Neural crest cell (in vitro differentiated cells): ENCODE measurements around the gene SAP30BP. TPM values are rescaled to one million over a fixed set of nuclear protein-coding genes. Genes with fewer than 3 reads are reported as not detected.

Experiments
- DNase-seq: peaks from one replicate; pipeline ENCODE4 v3.0.0; 2021; ENCODE audit warnings: low read depth, mixed read lengths, low spot score
- H3K27ac Mint-ChIP-seq: one replicate; pipeline ENCODE4 v1.8.0; 2021; ENCODE audit warnings: mild to moderate bottlenecking, mixed read lengths; ENCODE audit not compliant: unreplicated experiment
- H3K27me3 Mint-ChIP-seq: 2 replicates; pipeline ENCODE4 v1.8.0; 2021; ENCODE audit warnings: low read depth, mild to moderate bottlenecking, mixed read lengths
- H3K36me3 Mint-ChIP-seq: 2 replicates; pipeline ENCODE4 v1.8.0; 2021; ENCODE audit warnings: low read depth, mild to moderate bottlenecking, mixed read lengths
- H3K4me1 Mint-ChIP-seq: 2 replicates; pipeline ENCODE4 v1.8.0; 2021; ENCODE audit warnings: mixed read lengths
- H3K4me3 Mint-ChIP-seq: one replicate; pipeline ENCODE4 v1.8.0; 2021; ENCODE audit warnings: mild to moderate bottlenecking, mixed read lengths
- H3K9me3 Mint-ChIP-seq: 2 replicates; pipeline ENCODE4 v1.8.0; 2021; ENCODE audit warnings: mixed read lengths
- total RNA-seq: library from RNA; stranded (reverse); gene quantifications from 2 replicates; pipeline ENCODE4 v1.2.1, GENCODE V29; 2021
- TF ChIP-seq, protein P1 (sequence below): fragments of 200-600 bp; sonication (generic); conservative IDR thresholded peaks from 2 replicates; pipeline ENCODE4 v1.5.0; 2021; ENCODE audit warnings: antibody characterized with exemption, mild to moderate bottlenecking

The SAP30BP gene
- total RNA-seq, 1 donor from 2014 or later, result 113 TPM

DNA sequence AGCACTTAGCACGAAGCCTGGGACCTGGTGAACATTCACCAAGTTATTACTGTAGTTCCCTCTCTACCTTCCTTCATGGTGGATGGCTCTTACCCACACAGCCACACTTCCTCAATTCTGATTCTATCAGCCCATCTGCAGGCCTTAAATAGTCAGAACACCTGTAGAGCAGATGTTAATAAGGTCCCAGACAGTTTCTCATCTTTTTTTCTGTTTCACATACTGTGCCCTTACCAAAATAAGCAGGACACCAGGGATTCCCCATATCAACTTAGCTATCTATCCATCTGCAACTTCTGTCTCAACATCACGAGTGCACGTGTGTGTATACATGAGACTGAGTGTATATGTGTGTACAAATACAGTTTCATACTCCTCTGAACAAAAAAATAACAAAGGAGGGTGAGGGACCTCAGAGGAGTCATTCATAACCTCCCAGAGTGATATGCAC, 3.0 kb upstream of the SAP30BP start:
- Mint-ChIP-seq H3K27me3 (no peaks in the 10 kb centered on the region), H3K9me3 (no peaks in the 10 kb centered on the region), H3K4me3 (peak overlapping the region; percentile 8), H3K27ac (no peak overlapping the region), H3K4me1 (peaks cover 29% of the 10 kb centered on the region), H3K36me3 (peaks cover 4% of the 10 kb centered on the region)
- TF ChIP-seq, protein P1, sequence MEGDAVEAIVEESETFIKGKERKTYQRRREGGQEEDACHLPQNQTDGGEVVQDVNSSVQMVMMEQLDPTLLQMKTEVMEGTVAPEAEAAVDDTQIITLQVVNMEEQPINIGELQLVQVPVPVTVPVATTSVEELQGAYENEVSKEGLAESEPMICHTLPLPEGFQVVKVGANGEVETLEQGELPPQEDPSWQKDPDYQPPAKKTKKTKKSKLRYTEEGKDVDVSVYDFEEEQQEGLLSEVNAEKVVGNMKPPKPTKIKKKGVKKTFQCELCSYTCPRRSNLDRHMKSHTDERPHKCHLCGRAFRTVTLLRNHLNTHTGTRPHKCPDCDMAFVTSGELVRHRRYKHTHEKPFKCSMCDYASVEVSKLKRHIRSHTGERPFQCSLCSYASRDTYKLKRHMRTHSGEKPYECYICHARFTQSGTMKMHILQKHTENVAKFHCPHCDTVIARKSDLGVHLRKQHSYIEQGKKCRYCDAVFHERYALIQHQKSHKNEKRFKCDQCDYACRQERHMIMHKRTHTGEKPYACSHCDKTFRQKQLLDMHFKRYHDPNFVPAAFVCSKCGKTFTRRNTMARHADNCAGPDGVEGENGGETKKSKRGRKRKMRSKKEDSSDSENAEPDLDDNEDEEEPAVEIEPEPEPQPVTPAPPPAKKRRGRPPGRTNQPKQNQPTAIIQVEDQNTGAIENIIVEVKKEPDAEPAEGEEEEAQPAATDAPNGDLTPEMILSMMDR, result no peak
- DNase-seq, result no peak

DNA sequence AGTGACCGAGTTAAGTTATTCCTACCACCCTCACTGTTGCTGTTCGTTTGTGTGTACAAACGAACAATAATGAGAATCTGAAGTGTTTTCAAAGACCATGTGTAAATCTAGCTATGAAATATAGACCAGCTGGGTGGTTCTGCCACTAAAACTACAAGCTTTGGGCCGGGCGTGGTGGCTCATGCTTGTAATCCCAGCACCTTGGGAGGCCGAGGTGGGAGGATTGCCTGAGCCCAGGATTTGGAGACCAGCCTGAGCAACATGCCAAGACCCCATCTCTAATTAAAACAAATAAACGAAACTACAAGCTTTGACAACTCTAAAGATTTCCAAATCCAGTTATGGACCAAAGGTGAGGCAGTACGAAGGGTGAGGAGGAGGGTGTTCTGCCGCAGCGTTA, 1.2 kb upstream of the SAP30BP start:
- Mint-ChIP-seq H3K27me3 (no peaks in the 10 kb centered on the region), H3K36me3 (peaks cover 7% of the 10 kb centered on the region), H3K9me3 (no peaks in the 10 kb centered on the region), H3K4me3 (peak overlapping the region; percentile 56), H3K27ac (no peak overlapping the region), H3K4me1 (peaks cover 35% of the 10 kb centered on the region)
- TF ChIP-seq, protein P1, result no peak
- DNase-seq, result no peak

DNA sequence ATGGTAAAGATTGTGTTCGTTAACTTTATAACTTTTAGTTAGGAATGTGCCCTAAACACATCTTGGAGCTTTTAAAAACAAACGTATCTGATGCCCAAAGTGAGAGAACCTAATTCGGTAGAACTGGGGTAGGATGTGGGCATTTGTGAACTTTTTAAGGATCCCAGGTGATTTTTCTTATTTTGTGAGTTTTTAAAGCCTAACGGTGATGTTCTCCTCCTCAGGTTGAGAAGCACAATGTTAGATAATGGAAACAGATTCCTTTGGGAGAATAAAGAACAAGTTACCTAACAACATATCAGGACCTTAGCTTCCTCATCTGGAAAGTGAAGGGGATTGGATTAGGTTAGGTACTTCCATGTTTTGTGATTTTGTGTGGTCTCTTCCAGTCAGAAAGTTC, 687 bp downstream of the SAP30BP start:
- TF ChIP-seq, protein P1, result no peak
- H3K4me1 Mint-ChIP-seq, result peaks cover 20% of the 10 kb centered on the region
- H3K27ac Mint-ChIP-seq, result no peak overlapping the region
- H3K27me3 Mint-ChIP-seq, result no peaks in the 10 kb centered on the region
- peaks cover 7% of the 10 kb centered on the region for H3K36me3 Mint-ChIP-seq
- H3K4me3 Mint-ChIP-seq, result no peak overlapping the region
- DNase-seq, result no peak
- no peaks in the 10 kb centered on the region for H3K9me3 Mint-ChIP-seq

DNA sequence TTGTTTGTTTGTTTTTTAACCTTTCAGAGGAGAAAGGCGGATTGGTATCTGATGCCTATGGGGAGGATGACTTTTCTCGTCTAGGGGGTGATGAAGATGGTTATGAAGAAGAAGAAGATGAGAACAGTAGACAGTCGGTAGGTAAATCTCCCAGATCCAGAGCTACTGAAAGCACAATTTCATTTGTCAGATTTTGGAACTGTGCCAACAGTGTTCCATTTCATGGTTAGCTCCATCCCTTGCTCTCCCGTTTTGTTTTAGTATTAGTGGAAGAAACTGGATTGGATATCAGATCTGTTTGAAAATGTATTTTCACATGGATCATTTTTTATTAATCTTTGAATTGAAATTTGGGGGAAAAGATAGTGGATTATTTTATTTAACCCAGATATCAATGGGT, 1.4 kb downstream of the SAP30BP start:
- Mint-ChIP-seq H3K36me3 (peaks cover 9% of the 10 kb centered on the region), H3K27ac (no peak overlapping the region), H3K4me3 (no peak overlapping the region), H3K27me3 (no peaks in the 10 kb centered on the region), H3K9me3 (no peaks in the 10 kb centered on the region), H3K4me1 (peaks cover 20% of the 10 kb centered on the region)
- TF ChIP-seq, protein P1, result no peak
- no peak for DNase-seq

DNA sequence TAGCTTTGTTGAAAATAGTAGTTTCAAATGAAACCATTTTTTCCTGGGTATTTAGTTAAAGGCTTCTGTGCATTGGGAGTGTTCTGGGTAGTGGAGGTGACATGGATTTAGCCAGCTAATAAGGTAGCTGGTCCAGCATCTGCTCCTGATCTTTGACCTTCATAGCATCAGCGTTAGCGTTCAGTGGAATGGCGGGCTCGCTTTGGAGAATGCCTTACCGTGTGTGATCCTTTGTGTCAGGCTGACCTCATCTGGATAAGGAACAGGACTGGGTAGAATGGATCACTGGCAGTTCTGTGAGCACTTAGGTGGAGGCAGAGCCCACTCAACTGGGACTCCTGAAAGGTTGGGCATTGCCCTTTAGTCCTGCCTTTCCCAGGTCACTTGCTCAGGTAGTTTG, 3.7 kb downstream of the SAP30BP start:
- no peaks in the 10 kb centered on the region for H3K27me3 Mint-ChIP-seq
- DNase-seq, result no peak
- no peaks in the 10 kb centered on the region for H3K9me3 Mint-ChIP-seq
- H3K4me1 Mint-ChIP-seq, result peaks cover 21% of the 10 kb centered on the region
- H3K36me3 Mint-ChIP-seq, result peaks cover 9% of the 10 kb centered on the region
- TF ChIP-seq, protein P1, result no peak
- no peak overlapping the region for H3K27ac Mint-ChIP-seq
- peak overlapping the region; percentile 77 for H3K4me3 Mint-ChIP-seq

DNA sequence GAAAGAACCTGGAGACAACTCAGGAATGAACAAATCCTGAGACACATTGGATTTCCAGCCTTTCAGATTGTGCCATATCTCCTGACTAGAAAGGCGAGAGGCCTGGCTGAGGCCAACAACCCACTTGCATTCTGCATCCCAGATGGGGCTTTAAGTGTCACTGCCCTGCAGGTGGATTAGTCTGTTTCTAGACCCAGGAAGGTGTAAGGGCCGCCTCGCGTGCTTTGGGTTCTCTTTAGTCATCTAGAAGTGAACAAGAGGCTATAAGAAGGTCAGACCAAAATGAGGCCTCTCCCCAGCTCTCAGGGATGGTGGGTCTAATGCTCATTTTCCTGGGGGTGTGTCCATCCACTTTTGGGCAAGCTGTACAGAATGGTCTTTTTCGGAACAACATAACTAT, 4.9 kb downstream of the SAP30BP start:
- Mint-ChIP-seq H3K27me3 (no peaks in the 10 kb centered on the region), H3K27ac (no peak overlapping the region), H3K4me1 (peaks cover 16% of the 10 kb centered on the region), H3K4me3 (no peak overlapping the region), H3K36me3 (peaks cover 9% of the 10 kb centered on the region), H3K9me3 (no peaks in the 10 kb centered on the region)
- DNase-seq, result no peak
- TF ChIP-seq, protein P1, result no peak
